ENCODE measurements around the gene BLOC1S3. TPM values are rescaled to one million over a fixed set of nuclear protein-coding genes. Genes with fewer than 3 reads are reported as not detected.

BLOC1S3 gene
- total RNA-seq, 2 donors from 2014 or later: 9.4 to 11.3 TPM

DNA sequence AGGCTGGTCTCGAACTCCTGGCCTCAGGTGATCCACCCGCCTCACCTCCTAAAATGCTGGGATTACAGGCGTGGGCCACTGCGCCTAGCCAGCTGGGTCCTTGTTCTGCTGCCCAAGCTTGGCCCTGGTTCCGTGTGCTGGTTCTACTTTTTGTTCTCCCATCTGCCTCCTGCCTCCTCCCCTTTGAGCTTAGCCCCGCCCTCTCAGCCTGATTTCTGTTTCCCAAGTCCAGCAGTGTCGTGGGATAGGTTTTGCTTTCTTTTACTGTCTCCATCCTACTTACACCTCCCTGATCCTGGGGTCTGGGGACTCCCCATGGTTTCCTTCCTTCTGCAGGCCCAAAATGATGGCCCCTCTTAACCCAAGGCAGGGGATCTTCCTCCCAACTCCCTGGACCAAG is 2.4 kb downstream of the BLOC1S3 start:
- H3K4me1 ChIP-seq (ENCODE audit: control insufficient read depth, insufficient read depth, low read length): no peaks in the 10 kb centered on the region
- WGBS, 2 experiments (ENCODE audit: insufficient coverage in 1 of 2, insufficient read length in 1 of 2): 90 to 94% methylated on average over 3 to 7 of the region's 7 CpGs
- DNase-seq: peak; percentile 49

DNA sequence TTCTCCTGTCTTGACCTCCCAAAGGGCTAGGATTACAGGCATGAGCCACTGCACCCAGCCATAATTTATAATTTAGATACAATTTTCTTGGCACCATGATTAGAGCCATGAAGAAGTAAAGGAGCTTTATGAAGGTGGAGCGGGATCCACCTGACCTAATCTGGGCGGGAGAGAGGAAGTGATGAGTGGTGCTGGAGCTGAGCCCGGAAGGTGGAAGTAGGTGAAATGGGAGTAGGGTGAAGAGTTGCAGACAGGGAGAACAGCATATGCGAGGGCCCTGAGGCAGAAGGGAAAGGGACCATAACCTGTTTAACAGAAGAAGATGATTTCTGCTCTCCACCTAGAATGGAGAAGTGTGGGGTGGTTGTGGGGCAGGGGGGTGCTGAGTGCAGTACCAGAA is 4.2 kb downstream of the BLOC1S3 start:
- H3K4me3 ChIP-seq (ENCODE audit: low read length): no peak overlapping the region
- WGBS, 2 experiments (ENCODE audit: insufficient coverage in 1 of 2, insufficient read length in 1 of 2): 92 to 95% methylated on average over 4 of the region's 4 CpGs
- Mint-ChIP-seq H3K27ac (no peak overlapping the region), H3K9me3 (no peaks in the 10 kb centered on the region), H3K36me3 (ENCODE audit: low read depth) (peaks cover 4% of the 10 kb centered on the region), H3K4me1 (no peaks in the 10 kb centered on the region), H3K4me3 (no peak overlapping the region), H3K27me3 (ENCODE audit: insufficient read depth) (peaks cover 6% of the 10 kb centered on the region)
- H3K36me3 ChIP-seq (ENCODE audit: control insufficient read depth, insufficient read depth, low read length): peaks cover 8% of the 10 kb centered on the region
- H3K27ac ChIP-seq (ENCODE audit: low read depth, low read length): no peak overlapping the region
- no peaks in the 10 kb centered on the region for H3K27me3 ChIP-seq (ENCODE audit: control insufficient read depth, insufficient read depth, low read length, poor library complexity, severe bottlenecking)
- no peaks in the 10 kb centered on the region for H3K9me3 ChIP-seq (ENCODE audit: control insufficient read depth, low read length)
- no peak overlapping the region for H3K9ac ChIP-seq (ENCODE audit: extremely low read depth, low read length, poor library complexity, severe bottlenecking)
- TF ChIP-seq, protein P1, sequence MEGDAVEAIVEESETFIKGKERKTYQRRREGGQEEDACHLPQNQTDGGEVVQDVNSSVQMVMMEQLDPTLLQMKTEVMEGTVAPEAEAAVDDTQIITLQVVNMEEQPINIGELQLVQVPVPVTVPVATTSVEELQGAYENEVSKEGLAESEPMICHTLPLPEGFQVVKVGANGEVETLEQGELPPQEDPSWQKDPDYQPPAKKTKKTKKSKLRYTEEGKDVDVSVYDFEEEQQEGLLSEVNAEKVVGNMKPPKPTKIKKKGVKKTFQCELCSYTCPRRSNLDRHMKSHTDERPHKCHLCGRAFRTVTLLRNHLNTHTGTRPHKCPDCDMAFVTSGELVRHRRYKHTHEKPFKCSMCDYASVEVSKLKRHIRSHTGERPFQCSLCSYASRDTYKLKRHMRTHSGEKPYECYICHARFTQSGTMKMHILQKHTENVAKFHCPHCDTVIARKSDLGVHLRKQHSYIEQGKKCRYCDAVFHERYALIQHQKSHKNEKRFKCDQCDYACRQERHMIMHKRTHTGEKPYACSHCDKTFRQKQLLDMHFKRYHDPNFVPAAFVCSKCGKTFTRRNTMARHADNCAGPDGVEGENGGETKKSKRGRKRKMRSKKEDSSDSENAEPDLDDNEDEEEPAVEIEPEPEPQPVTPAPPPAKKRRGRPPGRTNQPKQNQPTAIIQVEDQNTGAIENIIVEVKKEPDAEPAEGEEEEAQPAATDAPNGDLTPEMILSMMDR (conservative IDR thresholded peaks at IDR 0.05): no peak
- H3K4me1 ChIP-seq (ENCODE audit: control insufficient read depth, insufficient read depth, low read length): no peaks in the 10 kb centered on the region
- no peak for DNase-seq

More for the DNA sequence above, 2.4 kb downstream of the BLOC1S3 start:
- H3K27ac Mint-ChIP-seq: no peak overlapping the region
- peaks cover 2% of the 10 kb centered on the region for H3K4me1 Mint-ChIP-seq
- peaks cover 8% of the 10 kb centered on the region for H3K36me3 ChIP-seq (ENCODE audit: control insufficient read depth, insufficient read depth, low read length)
- no peaks in the 10 kb centered on the region for H3K9me3 Mint-ChIP-seq
- H3K27me3 ChIP-seq (ENCODE audit: control insufficient read depth, insufficient read depth, low read length, poor library complexity, severe bottlenecking): no peaks in the 10 kb centered on the region
- peak overlapping the region; percentile 24 for H3K4me3 Mint-ChIP-seq
- no peak overlapping the region for H3K4me3 ChIP-seq (ENCODE audit: low read length)
- TF ChIP-seq, protein P1 (conservative IDR thresholded peaks at IDR 0.05): no peak
- peaks cover 3% of the 10 kb centered on the region for H3K27me3 Mint-ChIP-seq (ENCODE audit: insufficient read depth)
- H3K9me3 ChIP-seq (ENCODE audit: control insufficient read depth, low read length): no peaks in the 10 kb centered on the region
- no peak overlapping the region for H3K27ac ChIP-seq (ENCODE audit: low read depth, low read length)
- H3K9ac ChIP-seq (ENCODE audit: extremely low read depth, low read length, poor library complexity, severe bottlenecking): no peak overlapping the region
- H3K36me3 Mint-ChIP-seq (ENCODE audit: low read depth): peaks cover 4% of the 10 kb centered on the region

DNA sequence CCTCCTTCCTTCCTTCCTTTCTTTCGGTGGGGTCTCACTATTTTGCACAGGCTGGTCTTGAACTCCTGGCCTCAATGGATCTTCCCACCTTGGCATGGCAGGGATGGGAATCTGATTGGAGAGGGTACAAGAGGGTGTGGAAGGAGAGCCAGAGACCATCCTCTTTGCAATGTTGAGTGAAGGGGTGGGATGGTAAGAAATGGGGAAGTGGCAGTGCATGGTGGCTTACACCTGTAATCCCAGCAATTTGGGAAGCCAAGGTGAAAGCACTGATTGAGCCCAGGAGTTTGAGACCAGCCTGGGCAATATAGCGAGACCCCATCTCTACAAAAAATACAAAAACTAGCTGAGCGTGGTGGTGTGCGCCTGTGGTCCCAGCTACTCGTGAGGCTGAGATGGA is 5.5 kb downstream of the BLOC1S3 start:
- no peaks in the 10 kb centered on the region for H3K9me3 Mint-ChIP-seq

More for the DNA sequence above, 5.5 kb downstream of the BLOC1S3 start:
- WGBS, 2 experiments (ENCODE audit: insufficient coverage in 1 of 2, insufficient read length in 1 of 2): 93 to 94% methylated on average over 3 to 5 of the region's 5 CpGs
- no peak for DNase-seq
- Histone ChIP-seq H3K36me3 (ENCODE audit: control insufficient read depth, insufficient read depth, low read length) (peaks cover 8% of the 10 kb centered on the region), H3K4me3 (ENCODE audit: low read length) (no peak overlapping the region), H3K27ac (ENCODE audit: low read depth, low read length) (no peak overlapping the region), H3K9me3 (ENCODE audit: control insufficient read depth, low read length) (no peaks in the 10 kb centered on the region), H3K27me3 (ENCODE audit: control insufficient read depth, insufficient read depth, low read length, poor library complexity, severe bottlenecking) (no peaks in the 10 kb centered on the region), H3K9ac (ENCODE audit: extremely low read depth, low read length, poor library complexity, severe bottlenecking) (no peak overlapping the region), H3K4me1 (ENCODE audit: control insufficient read depth, insufficient read depth, low read length) (no peaks in the 10 kb centered on the region)
- Mint-ChIP-seq H3K4me1 (no peaks in the 10 kb centered on the region), H3K27me3 (ENCODE audit: insufficient read depth) (peaks cover 6% of the 10 kb centered on the region), H3K36me3 (ENCODE audit: low read depth) (peaks cover 4% of the 10 kb centered on the region), H3K4me3 (no peak overlapping the region), H3K27ac (no peak overlapping the region)
- TF ChIP-seq, protein P1 (conservative IDR thresholded peaks at IDR 0.05): no peak
